Suprapubic skin (tissue), 4 donors: ENCODE measurements around the gene MT2A.

Source experiments
- CTCF ChIP-seq, 2 donors: fragments of 200-600 bp in 1 of 2; fragments of 450-650 bp in 1 of 2; sonication (generic) in 1 of 2; IDR thresholded peaks; one replicate each; pipeline ENCODE4 v1.5.1; 2016 to 2019; ENCODE audit warnings: antibody characterized with exemption in 2 of 2, mild to moderate bottlenecking in 1 of 2, moderate library complexity in 1 of 2
- EP300 ChIP-seq: sonication (generic); formaldehyde crosslinking; IDR thresholded peaks from one replicate; pipeline ENCODE4 v1.6.1; 2017; ENCODE audit warnings: antibody characterized with exemption
- POLR2A ChIP-seq, 2 donors: fragments of 450-650 bp; IDR thresholded peaks; one replicate each; pipeline ENCODE4 v1.6.1; 2017; ENCODE audit warnings: antibody characterized with exemption in 2 of 2, mild to moderate bottlenecking in 2 of 2, moderate library complexity in 2 of 2
- POLR2AphosphoS5 ChIP-seq, 3 donors: sonication (generic); formaldehyde crosslinking; IDR thresholded peaks; one replicate each; pipeline ENCODE4 v1.6.1; 2017; ENCODE audit warnings: antibody characterized with exemption in 3 of 3

- TF ChIP-seq CTCF (IDR thresholded peaks at IDR 0.05): no peak
- TF ChIP-seq POLR2AphosphoS5 (IDR thresholded peaks at IDR 0.05): no peak
- TF ChIP-seq POLR2A (IDR thresholded peaks at IDR 0.05): no peak
- no peak for TF ChIP-seq EP300
Measured at GRCh38 chr16:56594292-56594619, 14.1 kb upstream of the MT2A start.
